ENCODE data around the gene TRAF2. TPM values are rescaled to one million over a fixed set of nuclear protein-coding genes. Genes with fewer than 3 reads are reported as not detected.

Gene TRAF2
- total and polyA plus RNA-seq, 12 donors, result 5.4 to 17.0 (median 10.1) TPM

- Histone ChIP-seq H3K27ac (no peak overlapping the region), H3K36me3 (peaks cover 0 to 98% (median 23%) of the 10 kb centered on the region in 9 donors), H3K4me3 (no peak overlapping the region), H3K4me1 (no peaks in the 10 kb centered on the region), H3K9me3 (no peaks in the 10 kb centered on the region), H3K27me3 (no peaks in the 10 kb centered on the region)
- ATAC-seq (no peak), DNase-seq (no peak)
- TF ChIP-seq, protein P1, sequence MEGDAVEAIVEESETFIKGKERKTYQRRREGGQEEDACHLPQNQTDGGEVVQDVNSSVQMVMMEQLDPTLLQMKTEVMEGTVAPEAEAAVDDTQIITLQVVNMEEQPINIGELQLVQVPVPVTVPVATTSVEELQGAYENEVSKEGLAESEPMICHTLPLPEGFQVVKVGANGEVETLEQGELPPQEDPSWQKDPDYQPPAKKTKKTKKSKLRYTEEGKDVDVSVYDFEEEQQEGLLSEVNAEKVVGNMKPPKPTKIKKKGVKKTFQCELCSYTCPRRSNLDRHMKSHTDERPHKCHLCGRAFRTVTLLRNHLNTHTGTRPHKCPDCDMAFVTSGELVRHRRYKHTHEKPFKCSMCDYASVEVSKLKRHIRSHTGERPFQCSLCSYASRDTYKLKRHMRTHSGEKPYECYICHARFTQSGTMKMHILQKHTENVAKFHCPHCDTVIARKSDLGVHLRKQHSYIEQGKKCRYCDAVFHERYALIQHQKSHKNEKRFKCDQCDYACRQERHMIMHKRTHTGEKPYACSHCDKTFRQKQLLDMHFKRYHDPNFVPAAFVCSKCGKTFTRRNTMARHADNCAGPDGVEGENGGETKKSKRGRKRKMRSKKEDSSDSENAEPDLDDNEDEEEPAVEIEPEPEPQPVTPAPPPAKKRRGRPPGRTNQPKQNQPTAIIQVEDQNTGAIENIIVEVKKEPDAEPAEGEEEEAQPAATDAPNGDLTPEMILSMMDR (IDR thresholded peaks at IDR 0.05), result no peak
- intact Hi-C loops (cut with DNase I), result no loop called here
- 86 to 88% methylated on average over 17 of the region's 17 CpGs for WGBS, 2 donors
Observed at GRCh38 chr9:136913701-136914438, 27.6 kb downstream of the TRAF2 start.

DNA sequence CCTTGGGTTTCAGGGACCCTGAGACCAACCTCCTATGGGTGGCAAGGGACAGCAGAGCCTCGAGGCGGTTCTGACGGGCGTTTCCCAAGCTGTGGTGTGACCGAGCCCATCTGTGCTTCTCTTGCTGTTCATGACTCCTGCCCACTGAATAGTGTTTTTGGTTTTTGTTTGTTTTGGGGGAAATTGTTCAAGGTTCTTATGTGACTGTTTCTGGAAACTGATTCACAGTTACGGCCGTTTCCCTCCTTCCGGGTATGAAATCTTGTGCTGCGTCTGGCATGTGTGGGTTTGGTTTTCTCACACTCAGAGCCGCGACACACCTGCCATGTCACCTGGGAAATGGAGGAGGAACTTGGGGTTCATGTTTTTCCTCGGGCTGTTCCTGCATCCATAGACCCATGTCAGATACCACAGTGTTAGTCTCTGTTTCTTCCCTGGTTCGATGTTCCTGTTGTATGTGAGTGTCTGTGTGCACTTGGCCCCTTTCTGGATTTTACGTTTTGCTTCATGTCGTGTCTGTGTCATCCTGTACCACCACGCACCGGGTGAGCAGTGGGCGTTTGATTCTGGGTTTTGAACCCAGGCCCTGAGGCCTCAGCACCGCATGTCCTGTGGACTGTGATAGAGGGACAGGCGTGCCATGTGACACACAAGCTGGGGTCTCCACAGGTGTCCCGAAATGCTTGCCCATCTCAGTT, 29.5 kb downstream of the TRAF2 start:
- 89 to 90% methylated on average over 21 of the region's 21 CpGs for WGBS, 2 donors
- peaks cover 0 to 1% (median 0%) of the 10 kb centered on the region in 9 donors for H3K4me1 ChIP-seq
- TF ChIP-seq, protein P1 (IDR thresholded peaks at IDR 0.05), result no peak
- no peak for DNase-seq
- H3K4me3 ChIP-seq, result no peak overlapping the region
- no peak for ATAC-seq
- peaks cover 0 to 94% (median 34%) of the 10 kb centered on the region in 9 donors for H3K36me3 ChIP-seq
- intact Hi-C loops (cut with DNase I), result no loop called here
- no peak overlapping the region for H3K27ac ChIP-seq
- H3K9me3 ChIP-seq, result no peaks in the 10 kb centered on the region
- H3K27me3 ChIP-seq, result no peaks in the 10 kb centered on the region

- ATAC-seq (no peak), DNase-seq (no peak)
- H3K27me3 ChIP-seq, result no peaks in the 10 kb centered on the region
- intact Hi-C loops (cut with DNase I), result no loop called here
- TF ChIP-seq, protein P1 (IDR thresholded peaks at IDR 0.05), result no peak
- peaks cover 0 to 95% (median 31%) of the 10 kb centered on the region in 9 donors for H3K36me3 ChIP-seq
- no peak overlapping the region for H3K27ac ChIP-seq
- no peaks in the 10 kb centered on the region for H3K9me3 ChIP-seq
- no peak overlapping the region for H3K4me3 ChIP-seq
- peaks cover 0 to 9% (median 1%) of the 10 kb centered on the region in 9 donors for H3K4me1 ChIP-seq
- 88 to 93% methylated on average over 32 of the region's 32 CpGs for WGBS, 2 donors
Observed at GRCh38 chr9:136916330-136917184, 30.2 kb downstream of the TRAF2 start.

DNA sequence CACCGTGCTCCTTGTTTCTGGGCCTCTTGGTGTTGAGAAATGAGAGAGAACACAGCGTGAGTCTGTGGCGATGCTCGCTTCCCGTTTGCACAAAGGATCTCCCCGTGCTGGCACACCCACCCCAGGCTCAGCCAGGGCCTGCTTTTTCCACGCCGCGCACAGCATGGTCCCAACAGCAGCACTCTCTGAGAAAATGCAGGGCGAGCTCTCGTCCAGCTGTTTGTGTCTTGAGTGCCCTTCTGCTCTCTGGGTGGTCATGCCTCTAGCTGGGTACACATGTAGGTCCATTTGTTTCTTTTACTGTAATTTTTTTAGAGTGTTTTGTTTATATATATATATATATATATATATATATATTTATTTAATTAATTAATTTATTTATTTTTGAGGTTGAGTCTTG, 31.6 kb downstream of the TRAF2 start:
- Histone ChIP-seq H3K9me3 (no peaks in the 10 kb centered on the region), H3K4me1 (peaks cover 5 to 19% (median 10%) of the 10 kb centered on the region in 9 donors), H3K36me3 (peaks cover 0 to 90% (median 29%) of the 10 kb centered on the region in 9 donors), H3K27ac (no peak overlapping the region), H3K27me3 (no peaks in the 10 kb centered on the region), H3K4me3 (no peak overlapping the region)
- WGBS, 2 donors, result 81 to 90% methylated on average over 11 of the region's 11 CpGs
- ATAC-seq (no peak), DNase-seq (no peak)
- intact Hi-C loops (cut with DNase I), result no loop called here
- TF ChIP-seq, protein P1 (IDR thresholded peaks at IDR 0.05), result no peak
